H1 (cell line): ENCODE results near the gene PLG. TPM values are rescaled to one million over a fixed set of nuclear protein-coding genes. Genes with fewer than 3 reads are reported as not detected.
A peak's percentile ranks its signal among the peaks of the same experiment; 100 is the strongest.

Source experiments
- CTCF ChIP-seq, 3 experiments: IDR thresholded peaks; 1 replicate in 2 of 3; 2 replicates in 1 of 3; pipeline versions ENCODE4 v1.5.1 to v1.6.1; 2011; ENCODE audit warnings: low read length in 3 of 3, mild to moderate bottlenecking in 3 of 3, inconsistent platforms in 2 of 3, low read depth in 1 of 3, moderate library complexity in 1 of 3; ENCODE audit not compliant: insufficient read depth in 1 of 3; ENCODE audit errors: control extremely low read depth in 1 of 3
- MAFK ChIP-seq: IDR thresholded peaks from 2 replicates; pipeline ENCODE4 v1.6.1; 2012; ENCODE audit warnings: low read depth, mild to moderate bottlenecking, improper control_type of control experiment, low read length
- SUZ12 ChIP-seq: fragments of 200-600 bp; sonication (generic); IDR thresholded peaks from 2 replicates; pipeline ENCODE4 v1.6.1; 2012; ENCODE audit warnings: mild to moderate bottlenecking, inconsistent platforms, low read length, moderate library complexity, mixed read lengths
- polyA plus RNA-seq, 7 experiments: library from polyadenylated mRNA; depleted of rRNA in 3 of 7; stranded (reverse) in 5 of 7; unstranded in 2 of 7; fragments of >200 nt in 5 of 7; fragments of 200-250 nt in 2 of 7; gene quantifications; 1 replicate in 5 of 7; 2 replicates in 1 of 7; 4 replicates in 1 of 7; pipeline versions ENCODE4 v1.2.1 to v1.2.3, GENCODE V29; 2011 to 2013; ENCODE audit warnings: missing spikeins in 2 of 7, mixed read lengths in 2 of 7
- total RNA-seq: library from RNA; stranded (reverse); fragmentation: NEBNext Ultra II Directional; extraction: Animal tissue kit (Norgen Biotek cat#: 25700); gene quantifications from 2 replicates; pipeline ENCODE4 v1.2.1, GENCODE V29; 2021

PLG gene
- total and polyA plus RNA-seq, 2 of the 8 experiments (the other 6 are each of a cell fraction or from before 2014, with no cell fraction given): not detected

- TF ChIP-seq CTCF (IDR thresholded peaks at IDR 0.05; ENCODE audit: control extremely low read depth in 1 of 3, insufficient read depth in 1 of 3, low read depth in 1 of 3, low read length in 3 of 3) (peak; percentile 78 to 93 (median 83)), SUZ12 (no peak), MAFK (no peak)
These were observed 34.2 kb upstream of the PLG start (continued) for GRCh38 chr6:160667639-160668481.
